B cell (primary cell): ENCODE measurements around the gene THSD4. TPM values are rescaled to one million over a fixed set of nuclear protein-coding genes. Genes with fewer than 3 reads are reported as not detected.

Experiments
- ATAC-seq: fragments of 200-7000 bp; cut with Tn5 transposase; one replicate; pipeline ENCODE4 v1.10.0; 2021; ENCODE audit warnings: low read depth, mild to moderate bottlenecking, moderate number of reproducible peaks, moderate library complexity
- CTCF ChIA-PET: fragments of 350-600 bp; sonication (Branson Sonifier 250); formaldehyde crosslinking; loops from one replicate; lab custom pipeline; 2021; ENCODE audit warnings: antibody characterized with exemption, inconsistent platforms; lab: Charles Lee
- POLR2A ChIA-PET: fragments of 350-600 bp; sonication (Branson Sonifier 250); formaldehyde crosslinking; loops from one replicate; lab custom pipeline; 2021; ENCODE audit warnings: antibody characterized with exemption; lab: Charles Lee
- DNase-seq: peaks from one replicate; pipeline ENCODE4 v3.0.0; 2013
- H2AFZ ChIP-seq: 2 replicates; pipeline ENCODE4 v1.6.1; 2012; ENCODE audit warnings: mild to moderate bottlenecking, low read depth, low read length; ENCODE audit not compliant: insufficient read depth, poor library complexity, severe bottlenecking
- H3K27ac ChIP-seq, 2 donors: 1 replicate in 1 of 2; 2 replicates in 1 of 2; pipeline ENCODE4 v1.5.1; 2012 to 2013; ENCODE audit warnings: low read length in 2 of 2, mild to moderate bottlenecking in 2 of 2, moderate library complexity in 1 of 2
- H3K27me3 ChIP-seq, 4 experiments: fragments of 200-600 bp in 1 of 4; sonication (generic) in 1 of 4; replicated peaks in 1 of 4; 1 replicate in 2 of 4; 2 replicates in 2 of 4; pipeline versions ENCODE4 v1.6.1 to v1.7.0; 2013 to 2016; ENCODE audit warnings: low read length in 3 of 4, mild to moderate bottlenecking in 2 of 4, mixed read lengths in 1 of 4, moderate library complexity in 1 of 4; ENCODE audit not compliant: insufficient read depth in 4 of 4, control insufficient read depth in 3 of 4; ENCODE audit errors: control extremely low read depth in 1 of 4
- H3K36me3 ChIP-seq, 2 experiments: replicated peaks in 1 of 2; 1 replicate in 1 of 2; 2 replicates in 1 of 2; pipeline versions ENCODE4 v1.6.1 to v1.7.1; 2013; ENCODE audit warnings: low read length in 1 of 2; ENCODE audit not compliant: insufficient read depth in 2 of 2, control insufficient read depth in 1 of 2; ENCODE audit errors: control extremely low read depth in 1 of 2, extremely low read depth in 1 of 2
- H3K4me1 ChIP-seq, 2 donors: fragments of 200-600 bp in 1 of 2; sonication (generic) in 1 of 2; 1 replicate in 1 of 2; 2 replicates in 1 of 2; pipeline versions ENCODE4 v1.5.1 to v1.6.1; 2013 to 2017; ENCODE audit warnings: low read length in 2 of 2; ENCODE audit not compliant: control insufficient read depth in 2 of 2, insufficient read depth in 2 of 2
- H3K4me2 ChIP-seq: replicated peaks from 2 replicates; pipeline ENCODE3; 2012; ENCODE audit warnings: mild to moderate bottlenecking, low read depth, low read length; ENCODE audit not compliant: poor library complexity, severe bottlenecking
- H3K4me3 ChIP-seq, 5 experiments: fragments of 200-600 bp in 1 of 5; sonication (generic) in 1 of 5; 1 replicate in 3 of 5; 2 replicates in 2 of 5; pipeline versions ENCODE4 v1.5.1 to v1.7.0; 2011 to 2016; ENCODE audit warnings: low read length in 4 of 5, mild to moderate bottlenecking in 4 of 5, low read depth in 2 of 5, control low read depth in 1 of 5, moderate library complexity in 1 of 5; ENCODE audit not compliant: insufficient read depth in 1 of 5; ENCODE audit errors: control extremely low read depth in 1 of 5, extremely low read depth in 1 of 5
- H3K79me2 ChIP-seq: fragments of 200-600 bp; sonication (generic); one replicate; pipeline ENCODE4 v1.6.0; 2016; ENCODE audit warnings: low read length; ENCODE audit not compliant: control insufficient read depth, insufficient read depth
- H3K9ac ChIP-seq: fragments of 200-600 bp; sonication (generic); 2 replicates; pipeline ENCODE4 v1.6.1; 2017; ENCODE audit warnings: mild to moderate bottlenecking, low read length, moderate library complexity
- H3K9me3 ChIP-seq, 3 donors: one replicate each; pipeline versions ENCODE4 v1.6.1 to v1.7.1; 2013; ENCODE audit warnings: low read length in 2 of 3; ENCODE audit not compliant: control insufficient read depth in 2 of 3, insufficient read depth in 1 of 3; ENCODE audit errors: control extremely low read depth in 1 of 3
- H4K20me1 ChIP-seq: 2 replicates; pipeline ENCODE4 v1.6.0; 2012; ENCODE audit warnings: mild to moderate bottlenecking, low read length; ENCODE audit not compliant: insufficient read depth, control insufficient read depth, poor library complexity, severe bottlenecking
- H3K27ac Mint-ChIP-seq: one replicate; pipeline ENCODE4 v1.8.0; 2021; ENCODE audit warnings: mixed read lengths
- H3K27me3 Mint-ChIP-seq: one replicate; pipeline ENCODE4 v1.8.0; 2021; ENCODE audit warnings: mixed read lengths
- H3K4me1 Mint-ChIP-seq: one replicate; pipeline ENCODE4 v1.8.0; 2021; ENCODE audit warnings: mixed read lengths
- H3K4me3 Mint-ChIP-seq: one replicate; pipeline ENCODE4 v1.8.0; 2021; ENCODE audit warnings: mixed read lengths
- H3K9me3 Mint-ChIP-seq: one replicate; pipeline ENCODE4 v1.8.0; 2022; ENCODE audit warnings: mixed read lengths; ENCODE audit not compliant: insufficient read depth
- EZH2 ChIP-seq: IDR thresholded peaks from 2 replicates; pipeline ENCODE4 v1.6.1; 2012; ENCODE audit warnings: borderline replicate concordance, low read depth, mild to moderate bottlenecking, moderate library complexity, low read length; ENCODE audit not compliant: insufficient read depth, poor library complexity, severe bottlenecking
- WGBS: methylation state at CpG from one replicate; pipeline ENCODE4 v1.1.5; 2013; ENCODE audit warnings: missing lambda C conversion rate; ENCODE audit not compliant: insufficient coverage; 5-methylcytosine and 5-hydroxymethylcytosine counted together
- intact Hi-C: fragments of 100-400 bp; cut with micrococcal nuclease; formaldehyde crosslinking; loops from one replicate; pipeline ENCODE4 v1.10.0; 2022
- polyA plus RNA-seq: library from polyadenylated mRNA; depleted of rRNA; stranded (reverse); fragments of >200 nt; gene quantifications from 2 replicates; pipeline ENCODE4 v1.2.3, GENCODE V29; 2012
- total RNA-seq, 2 donors: library from RNA; stranded (reverse); fragments of 120-200 nt in 1 of 2; gene quantifications; 1 replicate in 1 of 2; 2 replicates in 1 of 2; pipeline versions ENCODE4 v1.2.3 to v1.2.4, GENCODE V29; 2013 to 2022
- TF ChIP-seq, protein P1 (sequence below): fragments of 200-600 bp; IDR thresholded peaks from one replicate; pipeline ENCODE4 v1.8.0; 2022; ENCODE audit warnings: antibody characterized with exemption, mild to moderate bottlenecking

THSD4 gene
- total and polyA plus RNA-seq, 2 donors (not counting 1 experiment from before 2014, with no cell fraction given): not detected

DNA sequence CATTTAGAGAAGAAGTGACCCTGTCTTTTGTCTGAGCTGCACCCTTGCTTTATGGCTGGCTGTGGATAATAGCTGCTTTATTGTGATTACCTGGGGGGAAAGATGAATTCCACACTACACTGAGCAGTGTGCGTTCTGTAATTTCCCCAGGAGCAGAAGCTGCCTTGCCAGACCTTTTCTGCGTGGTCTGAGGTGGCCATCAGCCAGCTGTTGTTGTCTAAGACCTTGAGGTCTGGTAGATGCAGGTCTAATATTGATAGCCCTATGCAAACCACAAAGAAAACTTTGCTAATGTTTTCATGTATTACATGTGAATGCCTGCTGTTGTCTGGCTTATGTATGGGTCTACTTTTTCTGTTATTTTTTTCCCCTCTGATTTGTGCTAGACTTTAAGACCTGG is 144.6 kb downstream of the THSD4 start:
- Histone ChIP-seq H3K4me1 (no peaks in the 10 kb centered on the region), H3K79me2 (no peaks in the 10 kb centered on the region), H3K9me3 (no peaks in the 10 kb centered on the region), H2AFZ (no peak overlapping the region), H4K20me1 (no peaks in the 10 kb centered on the region), H3K27ac (no peak overlapping the region), H3K27me3 (peaks cover 0 to 3% (median 0%) of the 10 kb centered on the region in 4 experiments), H3K4me2 (no peak overlapping the region), H3K4me3 (no peak overlapping the region), H3K36me3 (no peaks in the 10 kb centered on the region), H3K9ac (no peak overlapping the region)
- intact Hi-C loops: no loop called here
- no peak overlapping the region for H3K27ac Mint-ChIP-seq
- 80% methylated on average over 1 of the region's 2 CpGs for WGBS
- H3K4me3 Mint-ChIP-seq: no peak overlapping the region
- no peaks in the 10 kb centered on the region for H3K9me3 Mint-ChIP-seq
- ATAC-seq: no peak
- TF ChIP-seq EZH2: no peak
- TF ChIP-seq, protein P1, sequence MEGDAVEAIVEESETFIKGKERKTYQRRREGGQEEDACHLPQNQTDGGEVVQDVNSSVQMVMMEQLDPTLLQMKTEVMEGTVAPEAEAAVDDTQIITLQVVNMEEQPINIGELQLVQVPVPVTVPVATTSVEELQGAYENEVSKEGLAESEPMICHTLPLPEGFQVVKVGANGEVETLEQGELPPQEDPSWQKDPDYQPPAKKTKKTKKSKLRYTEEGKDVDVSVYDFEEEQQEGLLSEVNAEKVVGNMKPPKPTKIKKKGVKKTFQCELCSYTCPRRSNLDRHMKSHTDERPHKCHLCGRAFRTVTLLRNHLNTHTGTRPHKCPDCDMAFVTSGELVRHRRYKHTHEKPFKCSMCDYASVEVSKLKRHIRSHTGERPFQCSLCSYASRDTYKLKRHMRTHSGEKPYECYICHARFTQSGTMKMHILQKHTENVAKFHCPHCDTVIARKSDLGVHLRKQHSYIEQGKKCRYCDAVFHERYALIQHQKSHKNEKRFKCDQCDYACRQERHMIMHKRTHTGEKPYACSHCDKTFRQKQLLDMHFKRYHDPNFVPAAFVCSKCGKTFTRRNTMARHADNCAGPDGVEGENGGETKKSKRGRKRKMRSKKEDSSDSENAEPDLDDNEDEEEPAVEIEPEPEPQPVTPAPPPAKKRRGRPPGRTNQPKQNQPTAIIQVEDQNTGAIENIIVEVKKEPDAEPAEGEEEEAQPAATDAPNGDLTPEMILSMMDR: no peak
- no peaks in the 10 kb centered on the region for H3K4me1 Mint-ChIP-seq
- CTCF ChIA-PET: no interaction called here
- H3K27me3 Mint-ChIP-seq: peaks cover 8% of the 10 kb centered on the region
- POLR2A ChIA-PET: no interaction called here
- no peak for DNase-seq

DNA sequence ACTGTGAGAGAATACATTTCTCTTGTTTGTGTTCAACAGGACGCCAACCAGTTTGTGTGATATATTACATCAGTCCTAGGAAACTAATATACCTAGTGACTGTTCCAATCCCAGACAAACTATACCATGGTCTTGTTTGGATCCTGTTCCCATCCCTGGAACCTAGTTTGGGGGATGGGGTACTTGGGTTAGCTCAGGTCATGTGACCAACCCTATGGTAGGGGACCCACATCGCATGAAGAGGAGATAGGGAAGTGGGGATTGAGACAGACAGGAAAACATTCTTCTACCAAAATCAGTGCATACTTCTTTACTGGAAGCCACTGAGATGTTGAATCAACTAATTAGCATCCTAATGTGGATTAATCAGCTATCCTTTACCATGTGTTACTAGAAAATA is 146.1 kb downstream of the THSD4 start:
- H2AFZ ChIP-seq: no peak overlapping the region
- intact Hi-C loops: no loop called here
- no peaks in the 10 kb centered on the region for H3K9me3 Mint-ChIP-seq
- ATAC-seq (no peak), DNase-seq (no peak)
- H3K4me2 ChIP-seq: no peak overlapping the region
- H3K9me3 ChIP-seq: peaks cover 0 to 2% (median 0%) of the 10 kb centered on the region in 3 donors
- no peaks in the 10 kb centered on the region for H3K4me1 Mint-ChIP-seq
- ChIA-PET POLR2A (no interaction called here), CTCF (no interaction called here)
- H3K27me3 Mint-ChIP-seq: peaks cover 8% of the 10 kb centered on the region
- H3K36me3 ChIP-seq: no peaks in the 10 kb centered on the region
- no peak for TF ChIP-seq EZH2
- TF ChIP-seq, protein P1: no peak
- H3K4me3 ChIP-seq: no peak overlapping the region
- no peak overlapping the region for H3K27ac ChIP-seq
- no peaks in the 10 kb centered on the region for H3K79me2 ChIP-seq
- H3K27ac Mint-ChIP-seq: no peak overlapping the region
- peaks cover 0 to 3% (median 0%) of the 10 kb centered on the region in 4 experiments for H3K27me3 ChIP-seq
- no peak overlapping the region for H3K9ac ChIP-seq
- WGBS: no CpG with 5 or more reads among the region's 2 CpGs
- H3K4me3 Mint-ChIP-seq: no peak overlapping the region
- no peaks in the 10 kb centered on the region for H4K20me1 ChIP-seq
- no peaks in the 10 kb centered on the region for H3K4me1 ChIP-seq
